CMK (cell line): ENCODE measurements around the gene DCLRE1A.

Experiments
- DNase-seq: peaks from one replicate; pipeline ENCODE4 v3.0.0-alpha.2; 2010; ENCODE audit warnings: low read depth

Gene DCLRE1A

GRCh38 chr10:113854013-113854760 is at the start of gene DCLRE1A, which contains the start of gene NHLRC2:
Gene DCLRE1A, minus strand, starts transcription at chr10:113854082. Its CDS starts 900 bp downstream, at chr10:113853182.
Gene NHLRC2, plus strand, starts transcription at chr10:113854661. Its CDS starts 212 bp downstream, at chr10:113854873.
- DNase-seq: peak; percentile 56

- DNase-seq: no peak
Observed at GRCh38 chr10:113899952-113900598, 46.2 kb upstream of the DCLRE1A start.

- no peak for DNase-seq
Observed at GRCh38 chr10:113897693-113898618, 44.1 kb upstream of the DCLRE1A start.

GRCh38 chr10:113895018-113895417 is 41.1 kb upstream of the DCLRE1A start:
- no peak for DNase-seq

- DNase-seq: no peak
Observed at GRCh38 chr10:113894581-113894980, 40.7 kb upstream of the DCLRE1A start.

GRCh38 chr10:113893570-113893969 is 39.7 kb upstream of the DCLRE1A start:
- DNase-seq: no peak

- DNase-seq: no peak
Observed at GRCh38 chr10:113891476-113891875, 37.6 kb upstream of the DCLRE1A start.

- DNase-seq: no peak
Observed at GRCh38 chr10:113890769-113891168, 36.9 kb upstream of the DCLRE1A start.

- no peak for DNase-seq
Observed at GRCh38 chr10:113889911-113890310, 36.0 kb upstream of the DCLRE1A start.

- DNase-seq: no peak
Observed at GRCh38 chr10:113882240-113882639, 28.4 kb upstream of the DCLRE1A start.

GRCh38 chr10:113880236-113880635 is 26.4 kb upstream of the DCLRE1A start:
- no peak for DNase-seq

GRCh38 chr10:113879691-113880090 is 25.8 kb upstream of the DCLRE1A start:
- DNase-seq: no peak

- DNase-seq: no peak
Observed at GRCh38 chr10:113876461-113876860, 22.6 kb upstream of the DCLRE1A start.

GRCh38 chr10:113875212-113875611 is 21.3 kb upstream of the DCLRE1A start:
- no peak for DNase-seq

GRCh38 chr10:113872139-113873030 is 18.5 kb upstream of the DCLRE1A start:
- no peak for DNase-seq

- DNase-seq: no peak
Observed at GRCh38 chr10:113869789-113870188, 15.9 kb upstream of the DCLRE1A start.

GRCh38 chr10:113867904-113868303 is 14.0 kb upstream of the DCLRE1A start:
- DNase-seq: no peak

GRCh38 chr10:113866551-113867394 is 12.9 kb upstream of the DCLRE1A start:
- no peak for DNase-seq

- DNase-seq: no peak
Observed at GRCh38 chr10:113865901-113866300, 12.0 kb upstream of the DCLRE1A start.

GRCh38 chr10:113859261-113859660 is 5.4 kb upstream of the DCLRE1A start:
- no peak for DNase-seq
